Fibroblast of the conjunctiva (primary cell): ENCODE measurements around the gene PDIA6.
A peak's percentile ranks its signal among the peaks of the same experiment; 100 is the strongest.

Experiments
- DNase-seq: peaks from one replicate; pipeline ENCODE4 v3.0.0-alpha.2; 2010; ENCODE audit warnings: low read depth

PDIA6 gene

GRCh38 chr2:10812362-10813162 lies at the start of gene PDIA6:
PDIA6 (minus strand) TSS chr2:10812785; CDS start chr2:10812696, 89 bp downstream.
- peak; percentile 92 for DNase-seq

GRCh38 chr2:10862330-10862729 lies 49.7 kb upstream of the PDIA6 start:
- DNase-seq: no peak

- DNase-seq: no peak
Measured at GRCh38 chr2:10861765-10862164, 49.2 kb upstream of the PDIA6 start.

- no peak for DNase-seq
Measured at GRCh38 chr2:10860814-10861325, 48.3 kb upstream of the PDIA6 start.

GRCh38 chr2:10860081-10860813 lies 47.7 kb upstream of the PDIA6 start:
- no peak for DNase-seq

- no peak for DNase-seq
Measured at GRCh38 chr2:10859278-10859677, 46.7 kb upstream of the PDIA6 start.

GRCh38 chr2:10848541-10848940 lies 36.0 kb upstream of the PDIA6 start:
- DNase-seq: no peak

GRCh38 chr2:10847008-10847407 lies 34.4 kb upstream of the PDIA6 start:
- DNase-seq: no peak

GRCh38 chr2:10846110-10846861 lies 33.7 kb upstream of the PDIA6 start:
- DNase-seq: no peak

GRCh38 chr2:10845640-10846039 lies 33.1 kb upstream of the PDIA6 start:
- no peak for DNase-seq

- peak; percentile 27 for DNase-seq
Measured at GRCh38 chr2:10844097-10844496, 31.5 kb upstream of the PDIA6 start.

- DNase-seq: no peak
Measured at GRCh38 chr2:10842506-10842905, 29.9 kb upstream of the PDIA6 start.

- DNase-seq: no peak
Measured at GRCh38 chr2:10841547-10842219, 29.1 kb upstream of the PDIA6 start.

- no peak for DNase-seq
Measured at GRCh38 chr2:10839813-10840212, 27.2 kb upstream of the PDIA6 start.

- no peak for DNase-seq
Measured at GRCh38 chr2:10838734-10839133, 26.1 kb upstream of the PDIA6 start.

GRCh38 chr2:10837298-10838266 lies 25.0 kb upstream of the PDIA6 start:
- DNase-seq: no peak

- no peak for DNase-seq
Measured at GRCh38 chr2:10835052-10835970, 22.7 kb upstream of the PDIA6 start.

GRCh38 chr2:10834068-10834655 lies 21.6 kb upstream of the PDIA6 start:
- DNase-seq: no peak

GRCh38 chr2:10833021-10833420 lies 20.4 kb upstream of the PDIA6 start:
- no peak for DNase-seq
